HEK293 (cell line): Measurements from ENCODE around the gene FAM78B.

ENCODE experiments used
- CTCF ChIA-PET: fragments of 350-600 bp; formaldehyde crosslinking; extraction: SDS; loops from one replicate; lab custom pipeline; 2021; ENCODE audit warnings: antibody characterized with exemption; lab: Yijun Ruan, JAX
- POLR2A ChIA-PET: fragments of 300-600 bp; formaldehyde crosslinking; extraction: SDS; loops from one replicate; lab custom pipeline; 2020; ENCODE audit warnings: antibody characterized with exemption, inconsistent platforms; lab: Yijun Ruan, JAX
- H3K27ac ChIP-seq: fragments of 200-500 bp; sonication (Bioruptor generic); 2 replicates; pipeline ENCODE4 v1.5.1; 2014; ENCODE audit warnings: low read depth, low read length, control low read depth, inconsistent platforms; ENCODE audit errors: extremely low read depth
- H3K36me3 ChIP-seq, 2 experiments: fragments of 200-500 bp in 1 of 2; sonication (Bioruptor generic) in 1 of 2; 1 replicate in 1 of 2; 2 replicates in 1 of 2; pipeline ENCODE4 v1.5.1; 2014 to 2017; ENCODE audit warnings: inconsistent platforms in 2 of 2, low read length in 2 of 2; ENCODE audit not compliant: control insufficient read depth in 2 of 2, insufficient read depth in 1 of 2
- H3K4me1 ChIP-seq: fragments of 200-500 bp; sonication (Bioruptor generic); 2 replicates; pipeline ENCODE4 v1.5.1; 2014; ENCODE audit warnings: mild to moderate bottlenecking, low read length, inconsistent platforms; ENCODE audit not compliant: control insufficient read depth, insufficient read depth
- H3K4me3 ChIP-seq: 2 replicates; pipeline ENCODE4 v1.5.1; 2011; ENCODE audit warnings: low read depth, mild to moderate bottlenecking, control low read depth, low read length, moderate library complexity
- H3K9me3 ChIP-seq: fragments of 200-500 bp; sonication (Bioruptor generic); 2 replicates; pipeline ENCODE4 v1.5.1; 2014; ENCODE audit warnings: low read depth, low read length, inconsistent platforms; ENCODE audit not compliant: control insufficient read depth, insufficient read depth
- KLF7 ChIP-seq: fragments of 450-650 bp; formaldehyde crosslinking; IDR thresholded peaks from 2 replicates; pipeline ENCODE4 v1.5.1; 2016; ENCODE audit warnings: missing biosample characterization, missing genetic modification characterization, borderline replicate concordance
- OVOL3 ChIP-seq: fragments of 450-650 bp; formaldehyde crosslinking; IDR thresholded peaks from 2 replicates; pipeline ENCODE4 v1.5.1; 2016; ENCODE audit warnings: missing biosample characterization, missing genetic modification characterization
- SP3 ChIP-seq: fragments of 450-650 bp; formaldehyde crosslinking; IDR thresholded peaks from 2 replicates; pipeline ENCODE4 v1.5.1; 2016; ENCODE audit warnings: missing biosample characterization, missing genetic modification characterization
- ZBTB1 ChIP-seq: fragments of 450-650 bp; formaldehyde crosslinking; IDR thresholded peaks from 2 replicates; pipeline ENCODE4 v1.5.1; 2016; ENCODE audit warnings: missing biosample characterization, missing genetic modification characterization
- ZFHX2 ChIP-seq: fragments of 450-650 bp; formaldehyde crosslinking; conservative IDR thresholded peaks from 2 replicates; pipeline ENCODE4 v1.5.1; 2016; ENCODE audit warnings: missing biosample characterization, missing genetic modification characterization
- ZNF157 ChIP-seq: fragments of 450-650 bp; formaldehyde crosslinking; IDR thresholded peaks from 2 replicates; pipeline ENCODE4 v1.5.1; 2016; ENCODE audit warnings: missing biosample characterization, missing genetic modification characterization
- ZNF214 ChIP-seq: fragments of 450-650 bp; formaldehyde crosslinking; IDR thresholded peaks from 2 replicates; pipeline ENCODE4 v1.5.1; 2017; ENCODE audit warnings: missing biosample characterization, mild to moderate bottlenecking, missing genetic modification characterization, borderline replicate concordance
- ZNF239 ChIP-seq: fragments of 450-650 bp; formaldehyde crosslinking; IDR thresholded peaks from 2 replicates; pipeline ENCODE4 v1.5.1; 2016; ENCODE audit warnings: missing biosample characterization, missing genetic modification characterization
- ZNF37A ChIP-seq: fragments of 450-650 bp; IDR thresholded peaks from 2 replicates; pipeline ENCODE4 v1.5.1; 2018; ENCODE audit warnings: missing biosample characterization, missing genetic modification characterization
- ZNF514 ChIP-seq: fragments of 450-650 bp; formaldehyde crosslinking; IDR thresholded peaks from 2 replicates; pipeline ENCODE4 v1.5.1; 2016; ENCODE audit warnings: missing biosample characterization, missing genetic modification characterization
- ZNF548 ChIP-seq: fragments of 450-650 bp; formaldehyde crosslinking; IDR thresholded peaks from 2 replicates; pipeline ENCODE4 v1.5.1; 2016; ENCODE audit warnings: missing biosample characterization, missing genetic modification characterization
- ZNF626 ChIP-seq: fragments of 450-650 bp; sonication (Bioruptor Pico); formaldehyde crosslinking; IDR thresholded peaks from 2 replicates; pipeline ENCODE4 v1.5.1; 2018; ENCODE audit warnings: missing biosample characterization, missing genetic modification characterization, inconsistent platforms
- ZNF76 ChIP-seq: fragments of 450-650 bp; formaldehyde crosslinking; IDR thresholded peaks from 2 replicates; pipeline ENCODE4; 2016; ENCODE audit warnings: low read depth, missing biosample characterization, missing genetic modification characterization, borderline replicate concordance
- TF ChIP-seq, protein P1 (sequence below): IDR thresholded peaks from 2 replicates; pipeline ENCODE4 v1.6.1; 2011; ENCODE audit warnings: mild to moderate bottlenecking, low read depth, low read length, borderline replicate concordance
- TF ChIP-seq, protein P2 (sequence below): fragments of 450-650 bp; formaldehyde crosslinking; conservative IDR thresholded peaks from 2 replicates; pipeline ENCODE4 v1.5.1; 2016; ENCODE audit warnings: low read depth, missing biosample characterization, missing genetic modification characterization
- TF ChIP-seq, protein P3 (sequence below): fragments of 450-650 bp; formaldehyde crosslinking; IDR thresholded peaks from 2 replicates; pipeline ENCODE4 v1.5.1; 2016; ENCODE audit warnings: missing biosample characterization, missing genetic modification characterization
- TF ChIP-seq, protein P4 (sequence below): fragments of 450-650 bp; formaldehyde crosslinking; optimal IDR thresholded peaks from 2 replicates; pipeline ENCODE3; 2016; ENCODE audit warnings: missing biosample characterization, mild to moderate bottlenecking, missing genetic modification characterization

The FAM78B gene

DNA sequence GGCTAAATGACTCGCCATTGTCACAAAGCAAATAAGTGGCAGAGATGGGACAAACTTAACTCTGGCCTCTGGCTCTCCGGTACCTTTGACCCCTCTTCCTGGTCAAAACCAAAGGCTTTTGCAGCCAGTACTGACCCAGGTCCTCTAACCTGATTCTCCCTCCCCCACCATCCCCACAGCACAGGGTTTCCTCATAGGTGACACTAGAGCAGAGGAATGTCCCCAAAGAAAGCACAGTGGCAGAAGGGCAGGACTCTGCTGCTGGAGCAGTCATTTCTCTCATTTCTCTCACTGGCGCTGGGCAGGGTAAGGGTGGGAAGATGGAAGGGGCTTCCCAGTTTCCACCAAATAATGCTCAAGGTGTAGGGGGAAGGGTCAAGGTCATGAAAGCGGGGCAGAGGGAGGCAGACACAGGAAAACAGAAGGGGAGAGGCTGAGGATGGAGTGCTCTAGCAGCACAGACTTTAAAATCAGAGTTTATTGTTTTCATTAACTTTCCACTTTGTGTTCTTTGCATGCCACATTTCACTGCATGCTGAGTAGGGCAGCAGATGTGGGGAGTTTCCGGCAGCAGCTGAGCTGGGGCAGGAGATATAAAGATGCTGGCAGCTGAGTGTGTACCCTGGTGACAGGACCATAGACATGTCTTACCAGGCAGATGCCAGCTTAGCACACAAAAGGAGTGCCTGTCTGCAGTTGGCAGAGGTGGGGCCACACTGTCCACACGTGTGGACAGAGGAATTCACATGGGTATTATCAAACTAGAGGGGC, 80.5 kb downstream of the FAM78B start:
- no peaks in the 10 kb centered on the region for H3K36me3 ChIP-seq
- TF ChIP-seq ZNF548 (no peak), ZNF76 (tag by site-specific recombination) (no peak), ZNF626 (tag by site-specific recombination) (no peak), SP3 (tag by site-specific recombination) (no peak), ZNF239 (tag by site-specific recombination) (no peak), ZNF214 (tag by site-specific recombination) (no peak), ZNF514 (tag by site-specific recombination) (no peak), OVOL3 (tag by site-specific recombination) (no peak), KLF7 (tag by site-specific recombination) (no peak), ZBTB1 (tag by site-specific recombination) (no peak), ZNF37A (tag by site-specific recombination) (no peak), ZFHX2 (tag by site-specific recombination) (no peak), ZNF157 (tag by site-specific recombination) (no peak)
- TF ChIP-seq, protein P1, sequence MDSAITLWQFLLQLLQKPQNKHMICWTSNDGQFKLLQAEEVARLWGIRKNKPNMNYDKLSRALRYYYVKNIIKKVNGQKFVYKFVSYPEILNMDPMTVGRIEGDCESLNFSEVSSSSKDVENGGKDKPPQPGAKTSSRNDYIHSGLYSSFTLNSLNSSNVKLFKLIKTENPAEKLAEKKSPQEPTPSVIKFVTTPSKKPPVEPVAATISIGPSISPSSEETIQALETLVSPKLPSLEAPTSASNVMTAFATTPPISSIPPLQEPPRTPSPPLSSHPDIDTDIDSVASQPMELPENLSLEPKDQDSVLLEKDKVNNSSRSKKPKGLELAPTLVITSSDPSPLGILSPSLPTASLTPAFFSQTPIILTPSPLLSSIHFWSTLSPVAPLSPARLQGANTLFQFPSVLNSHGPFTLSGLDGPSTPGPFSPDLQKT = no peak
- TF ChIP-seq, protein P2, sequence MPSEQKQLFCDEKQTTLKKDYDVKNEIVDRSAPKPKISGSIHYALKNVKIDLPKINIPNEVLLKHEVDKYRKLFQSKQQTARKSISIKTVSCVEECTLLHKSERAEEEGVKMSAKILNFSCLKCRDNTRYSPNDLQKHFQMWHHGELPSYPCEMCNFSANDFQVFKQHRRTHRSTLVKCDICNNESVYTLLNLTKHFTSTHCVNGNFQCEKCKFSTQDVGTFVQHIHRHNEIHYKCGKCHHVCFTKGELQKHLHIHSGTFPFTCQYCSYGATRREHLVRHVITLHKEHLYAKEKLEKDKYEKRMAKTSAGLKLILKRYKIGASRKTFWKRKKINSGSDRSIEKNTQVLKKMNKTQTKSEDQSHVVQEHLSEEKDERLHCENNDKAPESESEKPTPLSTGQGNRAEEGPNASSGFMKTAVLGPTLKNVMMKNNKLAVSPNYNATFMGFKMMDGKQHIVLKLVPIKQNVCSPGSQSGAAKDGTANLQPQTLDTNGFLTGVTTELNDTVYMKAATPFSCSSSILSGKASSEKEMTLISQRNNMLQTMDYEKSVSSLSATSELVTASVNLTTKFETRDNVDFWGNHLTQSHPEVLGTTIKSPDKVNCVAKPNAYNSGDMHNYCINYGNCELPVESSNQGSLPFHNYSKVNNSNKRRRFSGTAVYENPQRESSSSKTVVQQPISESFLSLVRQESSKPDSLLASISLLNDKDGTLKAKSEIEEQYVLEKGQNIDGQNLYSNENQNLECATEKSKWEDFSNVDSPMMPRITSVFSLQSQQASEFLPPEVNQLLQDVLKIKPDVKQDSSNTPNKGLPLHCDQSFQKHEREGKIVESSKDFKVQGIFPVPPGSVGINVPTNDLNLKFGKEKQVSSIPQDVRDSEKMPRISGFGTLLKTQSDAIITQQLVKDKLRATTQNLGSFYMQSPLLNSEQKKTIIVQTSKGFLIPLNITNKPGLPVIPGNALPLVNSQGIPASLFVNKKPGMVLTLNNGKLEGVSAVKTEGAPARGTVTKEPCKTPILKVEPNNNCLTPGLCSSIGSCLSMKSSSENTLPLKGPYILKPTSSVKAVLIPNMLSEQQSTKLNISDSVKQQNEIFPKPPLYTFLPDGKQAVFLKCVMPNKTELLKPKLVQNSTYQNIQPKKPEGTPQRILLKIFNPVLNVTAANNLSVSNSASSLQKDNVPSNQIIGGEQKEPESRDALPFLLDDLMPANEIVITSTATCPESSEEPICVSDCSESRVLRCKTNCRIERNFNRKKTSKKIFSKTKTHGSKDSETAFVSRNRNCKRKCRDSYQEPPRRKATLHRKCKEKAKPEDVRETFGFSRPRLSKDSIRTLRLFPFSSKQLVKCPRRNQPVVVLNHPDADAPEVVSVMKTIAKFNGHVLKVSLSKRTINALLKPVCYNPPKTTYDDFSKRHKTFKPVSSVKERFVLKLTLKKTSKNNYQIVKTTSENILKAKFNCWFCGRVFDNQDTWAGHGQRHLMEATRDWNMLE (tag by site-specific recombination) = no peak
- TF ChIP-seq, protein P3, sequence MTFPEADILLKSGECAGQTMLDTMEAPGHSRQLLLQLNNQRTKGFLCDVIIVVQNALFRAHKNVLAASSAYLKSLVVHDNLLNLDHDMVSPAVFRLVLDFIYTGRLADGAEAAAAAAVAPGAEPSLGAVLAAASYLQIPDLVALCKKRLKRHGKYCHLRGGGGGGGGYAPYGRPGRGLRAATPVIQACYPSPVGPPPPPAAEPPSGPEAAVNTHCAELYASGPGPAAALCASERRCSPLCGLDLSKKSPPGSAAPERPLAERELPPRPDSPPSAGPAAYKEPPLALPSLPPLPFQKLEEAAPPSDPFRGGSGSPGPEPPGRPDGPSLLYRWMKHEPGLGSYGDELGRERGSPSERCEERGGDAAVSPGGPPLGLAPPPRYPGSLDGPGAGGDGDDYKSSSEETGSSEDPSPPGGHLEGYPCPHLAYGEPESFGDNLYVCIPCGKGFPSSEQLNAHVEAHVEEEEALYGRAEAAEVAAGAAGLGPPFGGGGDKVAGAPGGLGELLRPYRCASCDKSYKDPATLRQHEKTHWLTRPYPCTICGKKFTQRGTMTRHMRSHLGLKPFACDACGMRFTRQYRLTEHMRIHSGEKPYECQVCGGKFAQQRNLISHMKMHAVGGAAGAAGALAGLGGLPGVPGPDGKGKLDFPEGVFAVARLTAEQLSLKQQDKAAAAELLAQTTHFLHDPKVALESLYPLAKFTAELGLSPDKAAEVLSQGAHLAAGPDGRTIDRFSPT (tag by site-specific recombination) = no peak
- TF ChIP-seq, protein P4, sequence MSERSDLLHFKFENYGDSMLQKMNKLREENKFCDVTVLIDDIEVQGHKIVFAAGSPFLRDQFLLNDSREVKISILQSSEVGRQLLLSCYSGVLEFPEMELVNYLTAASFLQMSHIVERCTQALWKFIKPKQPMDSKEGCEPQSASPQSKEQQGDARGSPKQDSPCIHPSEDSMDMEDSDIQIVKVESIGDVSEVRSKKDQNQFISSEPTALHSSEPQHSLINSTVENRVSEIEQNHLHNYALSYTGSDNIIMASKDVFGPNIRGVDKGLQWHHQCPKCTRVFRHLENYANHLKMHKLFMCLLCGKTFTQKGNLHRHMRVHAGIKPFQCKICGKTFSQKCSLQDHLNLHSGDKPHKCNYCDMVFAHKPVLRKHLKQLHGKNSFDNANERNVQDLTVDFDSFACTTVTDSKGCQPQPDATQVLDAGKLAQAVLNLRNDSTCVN (tag by site-specific recombination) = no peak

More for the DNA sequence above, 80.5 kb downstream of the FAM78B start:
- ChIA-PET POLR2A (no interaction called here), CTCF (no interaction called here)
- Histone ChIP-seq H3K9me3 (no peaks in the 10 kb centered on the region), H3K4me1 (no peaks in the 10 kb centered on the region), H3K27ac (no peak overlapping the region), H3K4me3 (no peak overlapping the region)
